Ectodermal cell (in vitro differentiated cells): ENCODE results near the gene GSG1.

ENCODE experiments used
- H3K27ac ChIP-seq: 2 replicates; pipeline ENCODE4 v1.7.0; 2013; ENCODE audit warnings: mild to moderate bottlenecking, low read depth, low read length; ENCODE audit not compliant: insufficient read depth, poor library complexity, severe bottlenecking
- H3K27me3 ChIP-seq: 2 replicates; pipeline ENCODE4 v1.7.0; 2013; ENCODE audit warnings: mild to moderate bottlenecking, low read length; ENCODE audit not compliant: insufficient read depth, control insufficient read depth, poor library complexity, severe bottlenecking
- H3K36me3 ChIP-seq: one replicate; pipeline ENCODE4 v1.7.0; 2013; ENCODE audit warnings: low read length; ENCODE audit not compliant: control insufficient read depth, insufficient read depth
- H3K4me1 ChIP-seq: one replicate; pipeline ENCODE4 v1.7.0; 2013; ENCODE audit warnings: low read length; ENCODE audit not compliant: control insufficient read depth, insufficient read depth
- H3K4me3 ChIP-seq: 2 replicates; pipeline ENCODE4 v1.7.0; 2013; ENCODE audit warnings: low read depth, low read length, control low read depth; ENCODE audit not compliant: insufficient read depth
- H3K9me3 ChIP-seq: 2 replicates; pipeline ENCODE4 v1.7.0; 2013; ENCODE audit warnings: mild to moderate bottlenecking, low read length, moderate library complexity; ENCODE audit not compliant: control insufficient read depth
- WGBS, 2 experiments: methylation state at CpG; one replicate each; pipeline ENCODE4 v1.1.7; 2013; ENCODE audit warnings: missing lambda C conversion rate in 2 of 2; 5-methylcytosine and 5-hydroxymethylcytosine counted together

Gene GSG1

DNA sequence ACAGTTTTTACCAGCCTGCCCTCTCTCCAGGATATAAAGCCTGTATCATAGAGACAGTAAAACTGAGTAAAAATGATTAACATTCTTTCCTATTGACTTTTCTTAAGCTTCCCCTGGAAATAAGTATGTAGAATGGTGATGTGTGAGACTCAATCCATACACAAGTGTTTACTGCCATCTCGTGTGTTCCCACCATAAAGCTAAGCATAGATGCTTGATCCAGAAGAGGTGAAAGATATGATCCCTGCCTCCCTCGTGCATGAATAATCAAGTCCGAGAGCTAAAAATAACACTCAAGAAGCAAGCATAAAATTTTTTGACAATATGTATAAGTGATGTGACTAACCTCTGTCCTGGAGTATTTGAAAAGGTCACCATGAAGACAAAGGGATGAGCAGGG, 16.9 kb upstream of the GSG1 start:
- H3K27ac ChIP-seq: no peak overlapping the region
- WGBS, 2 experiments: 94 to 100% methylated on average over 3 of the region's 3 CpGs
- no peak overlapping the region for H3K4me3 ChIP-seq
- no peaks in the 10 kb centered on the region for H3K9me3 ChIP-seq
- no peaks in the 10 kb centered on the region for H3K36me3 ChIP-seq
- peaks cover 31% of the 10 kb centered on the region for H3K4me1 ChIP-seq
- H3K27me3 ChIP-seq: no peaks in the 10 kb centered on the region

DNA sequence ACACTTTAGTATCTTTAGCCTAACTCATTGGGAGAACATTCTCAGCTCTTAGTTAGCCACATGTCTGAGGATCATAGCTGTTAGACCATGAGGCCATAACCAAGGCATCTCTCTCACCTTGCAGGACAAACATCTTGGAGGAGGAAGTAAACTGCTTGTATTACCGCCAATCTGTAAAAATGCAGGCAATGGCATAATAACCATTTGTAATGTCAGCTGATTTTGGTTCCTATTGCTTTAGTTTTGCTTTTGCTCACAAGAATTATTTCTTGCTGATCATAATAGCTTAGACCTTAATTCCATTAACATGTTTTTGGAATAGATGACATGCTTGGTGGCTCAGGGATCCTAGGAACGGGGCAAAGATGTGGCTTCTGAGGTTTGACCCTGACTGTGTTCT, 16.4 kb upstream of the GSG1 start:
- Histone ChIP-seq H3K4me1 (peaks cover 33% of the 10 kb centered on the region), H3K4me3 (no peak overlapping the region), H3K36me3 (no peaks in the 10 kb centered on the region), H3K9me3 (no peaks in the 10 kb centered on the region), H3K27me3 (no peaks in the 10 kb centered on the region), H3K27ac (no peak overlapping the region)
- WGBS, 2 experiments: 97 to 100% methylated on average over 2 of the region's 2 CpGs

DNA sequence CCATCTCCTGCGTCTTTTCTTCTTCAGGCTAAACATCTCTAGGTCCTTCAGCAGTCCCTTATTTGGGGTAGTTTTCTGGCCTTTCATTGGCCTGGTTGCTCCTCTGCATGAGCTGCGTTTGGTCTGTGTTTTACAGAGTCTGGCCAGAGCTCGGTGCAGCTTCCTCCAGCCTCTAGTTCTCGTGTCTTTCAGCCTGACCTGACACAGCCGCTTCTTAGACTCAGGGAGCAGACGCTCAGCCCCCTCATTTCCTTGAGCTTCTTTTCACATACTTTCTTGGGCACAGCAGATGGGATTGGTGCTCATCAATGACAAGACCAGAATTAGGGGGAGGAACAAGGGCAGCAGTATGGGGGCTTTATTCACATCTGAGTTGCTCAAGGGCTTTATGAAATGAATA, 13.6 kb upstream of the GSG1 start:
- Histone ChIP-seq H3K4me1 (peaks cover 44% of the 10 kb centered on the region), H3K27ac (no peak overlapping the region)
- 78 to 79% methylated on average over 6 of the region's 6 CpGs for WGBS, 2 experiments

DNA sequence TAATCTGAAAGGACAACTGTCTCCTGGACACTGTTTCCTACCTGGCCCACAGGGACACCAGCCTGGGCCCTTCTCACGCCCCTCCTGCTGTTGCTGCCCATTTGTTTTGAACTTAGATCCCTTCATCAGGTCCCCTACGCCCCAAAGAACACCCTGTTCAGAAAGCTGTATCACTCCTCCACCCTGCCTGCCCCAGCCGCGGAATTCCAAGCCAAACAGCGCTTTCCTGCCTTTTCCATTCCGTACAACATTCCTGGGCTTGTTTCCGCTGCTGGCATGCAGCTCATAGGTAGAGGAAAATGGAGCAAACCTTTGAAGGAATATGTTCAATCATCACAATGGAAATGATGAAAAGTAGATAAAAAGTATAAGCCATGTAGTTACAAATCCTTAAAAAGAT, 12.8 kb upstream of the GSG1 start:
- Histone ChIP-seq H3K36me3 (no peaks in the 10 kb centered on the region), H3K9me3 (no peaks in the 10 kb centered on the region), H3K27ac (no peak overlapping the region), H3K4me3 (no peak overlapping the region), H3K27me3 (no peaks in the 10 kb centered on the region), H3K4me1 (peaks cover 44% of the 10 kb centered on the region)
- WGBS, 2 experiments: 90 to 94% methylated on average over 7 of the region's 7 CpGs

More for the DNA sequence above, 13.6 kb upstream of the GSG1 start:
- H3K4me3 ChIP-seq: no peak overlapping the region
- H3K27me3 ChIP-seq: no peaks in the 10 kb centered on the region
- no peaks in the 10 kb centered on the region for H3K36me3 ChIP-seq
- H3K9me3 ChIP-seq: no peaks in the 10 kb centered on the region

DNA sequence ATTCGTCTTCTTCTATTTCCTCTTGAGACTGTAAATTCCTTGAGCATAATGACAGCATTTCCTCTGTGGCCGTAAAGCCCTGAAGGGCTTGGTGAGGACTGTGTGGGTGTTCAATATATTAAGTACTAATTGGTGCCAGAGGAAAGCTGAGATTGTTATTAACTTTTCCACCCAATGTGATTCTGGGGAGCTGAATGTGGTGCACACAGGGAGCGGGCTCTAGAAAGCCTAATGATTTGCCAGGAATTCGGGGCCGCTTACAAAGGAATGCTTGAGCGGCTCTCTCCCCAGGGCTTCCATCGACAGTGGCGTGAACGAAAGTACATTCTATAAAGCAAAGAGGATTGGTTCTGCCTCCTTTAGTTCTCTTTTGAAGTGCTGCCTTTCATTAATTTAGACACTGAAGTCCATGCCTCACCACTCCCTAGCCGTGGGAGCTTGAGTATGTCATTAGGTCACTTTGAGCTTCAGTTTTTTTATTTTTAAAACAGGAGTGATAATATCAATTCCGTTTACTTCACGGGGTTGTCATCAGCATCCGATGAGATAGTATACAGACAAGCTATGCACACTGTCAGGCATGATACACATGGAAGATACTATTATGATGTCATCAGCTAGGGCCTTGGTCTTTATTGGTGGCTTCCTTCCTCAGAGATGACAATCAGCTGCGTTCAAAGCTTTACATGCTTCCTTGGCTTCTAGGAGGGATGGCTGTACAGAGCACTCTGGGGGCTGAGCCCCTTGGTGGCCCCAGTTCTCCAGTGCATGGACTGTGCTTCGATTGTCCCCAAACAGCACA, 11.0 kb upstream of the GSG1 start:
- Histone ChIP-seq H3K9me3 (no peaks in the 10 kb centered on the region), H3K4me1 (peaks cover 44% of the 10 kb centered on the region), H3K27me3 (no peaks in the 10 kb centered on the region), H3K27ac (peak overlapping the region; percentile 75), H3K4me3 (peak overlapping the region; percentile 17), H3K36me3 (no peaks in the 10 kb centered on the region)
- 42% methylated on average over 15 of the region's 15 CpGs for WGBS, 2 experiments

DNA sequence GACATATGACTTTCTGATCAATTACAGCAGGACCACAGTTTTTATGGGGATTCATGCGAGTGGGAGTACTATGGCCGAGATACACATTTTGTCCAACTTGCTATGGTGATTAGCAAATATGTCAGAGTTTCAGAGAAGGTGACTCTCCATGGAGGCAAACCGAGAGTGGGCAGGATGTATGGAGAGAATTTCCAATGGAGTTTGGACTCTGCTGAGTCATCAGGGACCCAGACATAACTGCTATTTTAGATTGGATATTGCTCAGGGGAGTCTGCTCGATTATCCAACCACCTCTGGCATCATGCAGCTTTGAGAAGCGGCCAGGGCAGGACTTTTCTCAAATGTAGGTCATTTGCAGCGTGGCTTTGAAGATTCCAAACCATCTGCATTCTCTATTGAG, 9.5 kb upstream of the GSG1 start:
- H3K4me1 ChIP-seq: peaks cover 42% of the 10 kb centered on the region
- no peak overlapping the region for H3K4me3 ChIP-seq
- no peaks in the 10 kb centered on the region for H3K36me3 ChIP-seq
- WGBS, 2 experiments: 94 to 95% methylated on average over 5 to 6 of the region's 6 CpGs
- no peak overlapping the region for H3K27ac ChIP-seq
- no peaks in the 10 kb centered on the region for H3K27me3 ChIP-seq
- no peaks in the 10 kb centered on the region for H3K9me3 ChIP-seq

DNA sequence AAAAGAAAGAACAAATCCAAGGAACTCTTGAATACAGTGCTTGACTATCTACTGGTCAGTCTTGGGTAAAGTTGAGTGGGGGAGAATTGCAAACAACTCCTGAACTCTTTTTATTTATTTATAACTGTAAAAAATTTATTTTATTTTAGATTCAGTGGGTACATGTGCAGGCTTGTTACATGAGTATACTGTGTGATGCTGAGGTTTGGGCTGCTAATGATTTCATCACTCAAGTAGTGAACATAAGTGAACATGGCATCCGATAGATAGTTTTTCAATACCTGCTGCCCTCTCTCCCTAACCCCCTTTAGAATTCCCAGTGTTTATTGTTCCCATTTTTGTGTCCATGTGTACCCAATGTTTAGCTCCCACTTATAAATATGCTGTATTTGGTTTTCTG, 3.2 kb upstream of the GSG1 start:
- no peak overlapping the region for H3K27ac ChIP-seq
- no peak overlapping the region for H3K4me3 ChIP-seq
- H3K4me1 ChIP-seq: peaks cover 16% of the 10 kb centered on the region
- no peaks in the 10 kb centered on the region for H3K36me3 ChIP-seq
- no peaks in the 10 kb centered on the region for H3K27me3 ChIP-seq
- 79 to 95% methylated on average over 1 of the region's 1 CpG for WGBS, 2 experiments
- H3K9me3 ChIP-seq: no peaks in the 10 kb centered on the region

DNA sequence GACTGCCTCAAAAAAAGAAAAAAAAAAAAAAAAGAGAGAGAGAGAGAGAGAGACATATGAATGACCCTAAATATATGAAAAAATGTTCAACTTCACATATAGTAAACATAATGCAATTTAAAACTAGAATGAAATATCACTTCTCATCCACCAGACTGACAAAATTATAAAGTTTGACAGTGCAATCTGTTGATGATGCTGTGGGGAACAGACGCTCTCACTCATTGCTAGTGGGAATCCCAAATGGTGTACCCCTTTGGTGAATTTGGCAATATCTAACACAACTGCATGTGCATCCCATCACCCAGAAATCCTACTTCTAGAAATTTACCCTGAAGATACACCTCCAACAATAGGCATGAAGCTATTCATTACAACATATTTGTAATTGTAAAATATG, 2.3 kb upstream of the GSG1 start:
- H3K4me3 ChIP-seq: no peak overlapping the region
- no peaks in the 10 kb centered on the region for H3K9me3 ChIP-seq
- no peaks in the 10 kb centered on the region for H3K36me3 ChIP-seq
- no peak overlapping the region for H3K27ac ChIP-seq
- H3K4me1 ChIP-seq: peaks cover 18% of the 10 kb centered on the region
- H3K27me3 ChIP-seq: no peaks in the 10 kb centered on the region
- 86 to 100% methylated on average over 1 of the region's 1 CpG for WGBS, 2 experiments

DNA sequence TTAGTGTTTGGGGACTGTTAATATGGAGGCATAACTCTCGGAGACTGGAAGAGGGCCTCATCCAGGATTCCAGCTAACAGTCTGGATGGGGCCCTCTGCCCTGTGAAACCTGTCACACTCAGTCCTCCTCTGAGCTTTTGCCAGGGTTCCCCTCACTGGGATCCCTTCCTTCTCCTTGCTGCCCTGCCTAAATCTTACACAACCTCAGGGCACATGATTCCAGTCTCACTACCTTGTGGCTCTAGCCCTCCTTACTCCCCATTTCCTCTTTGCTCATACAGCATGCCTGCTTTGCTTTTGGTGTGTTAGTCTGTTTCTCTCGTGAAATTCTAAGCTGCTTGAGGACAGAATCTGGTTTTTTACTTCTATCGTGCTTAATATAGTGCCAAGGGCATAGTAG, 942 bp upstream of the GSG1 start:
- Histone ChIP-seq H3K9me3 (no peaks in the 10 kb centered on the region), H3K4me1 (peaks cover 29% of the 10 kb centered on the region), H3K27ac (no peak overlapping the region), H3K4me3 (no peak overlapping the region), H3K36me3 (no peaks in the 10 kb centered on the region), H3K27me3 (no peaks in the 10 kb centered on the region)
- 92 to 99% methylated on average over 3 of the region's 3 CpGs for WGBS, 2 experiments

DNA sequence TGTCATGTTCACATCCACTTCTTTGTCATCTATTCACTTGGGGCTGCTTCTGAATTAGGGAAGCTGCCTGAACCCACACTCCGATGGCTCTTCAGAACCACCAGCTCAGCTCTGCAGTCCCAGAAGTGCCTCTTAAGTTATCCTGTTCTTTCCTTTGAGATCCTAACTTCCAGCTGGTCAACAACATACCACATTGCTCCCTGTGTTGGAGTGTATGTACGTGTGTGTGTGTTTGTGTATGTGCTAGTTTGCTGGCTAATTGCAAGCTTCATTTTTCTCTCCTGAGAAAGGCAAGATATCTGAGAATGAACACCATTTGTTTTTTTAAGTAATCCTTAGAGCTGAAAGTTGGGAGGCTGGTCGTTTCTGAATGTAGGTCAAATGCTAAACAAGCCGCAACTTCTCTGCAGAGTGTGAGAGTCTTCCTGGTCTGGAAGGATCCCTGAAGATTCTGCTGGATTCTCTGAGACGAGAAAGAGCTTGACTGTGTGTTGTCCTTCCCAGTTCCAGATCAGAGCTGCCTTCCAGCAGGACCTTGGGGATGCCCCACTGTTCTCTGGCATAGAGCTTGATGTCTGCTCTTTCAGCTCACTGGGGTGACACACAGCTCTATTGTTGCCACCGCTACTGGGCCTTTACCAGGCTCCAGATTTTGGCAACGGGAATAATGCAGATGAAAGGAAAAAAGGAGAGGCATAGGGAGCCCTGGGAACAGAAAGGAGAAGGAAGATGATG, 839 bp downstream of the GSG1 start:
- 68 to 72% methylated on average over 7 of the region's 7 CpGs for WGBS, 2 experiments
- no peak overlapping the region for H3K4me3 ChIP-seq
- peaks cover 43% of the 10 kb centered on the region for H3K4me1 ChIP-seq
- H3K27me3 ChIP-seq: no peaks in the 10 kb centered on the region
- no peaks in the 10 kb centered on the region for H3K36me3 ChIP-seq
- no peaks in the 10 kb centered on the region for H3K9me3 ChIP-seq
- no peak overlapping the region for H3K27ac ChIP-seq
